Transverse colon (tissue), 4 donors: ENCODE results near the gene AVEN. TPM values are rescaled to one million over a fixed set of nuclear protein-coding genes. Genes with fewer than 3 reads are reported as not detected.

ENCODE experiments used
- DNase-seq: peaks from one replicate; pipeline ENCODE4 v3.0.0-alpha.2; 2019
- H3K27ac ChIP-seq, 4 donors: fragments of 200-600 bp; sonication (generic); 2 replicates each; pipeline ENCODE4 v1.5.1; 2016 to 2018; ENCODE audit warnings: inconsistent platforms in 4 of 4
- H3K27me3 ChIP-seq: fragments of 200-600 bp; sonication (generic); 2 replicates; pipeline ENCODE4 v1.5.1; 2017; ENCODE audit warnings: inconsistent platforms
- H3K36me3 ChIP-seq, 4 donors: fragments of 200-600 bp; sonication (generic); 2 replicates each; pipeline ENCODE4 v1.5.1; 2017 to 2019; ENCODE audit warnings: inconsistent platforms in 4 of 4
- H3K4me1 ChIP-seq, 4 donors: fragments of 200-600 bp; sonication (generic); 2 replicates each; pipeline ENCODE4 v1.5.1; 2017 to 2020; ENCODE audit warnings: inconsistent platforms in 4 of 4
- H3K4me3 ChIP-seq, 4 donors: fragments of 200-600 bp; sonication (generic); 1 replicate in 1 of 4; 2 replicates in 3 of 4; pipeline versions ENCODE4 v1.5.1 to v1.6.1; 2017 to 2019; ENCODE audit warnings: inconsistent platforms in 4 of 4
- H3K9me3 ChIP-seq, 2 donors: fragments of 200-600 bp; sonication (generic); 2 replicates each; pipeline ENCODE4 v1.5.1; 2017 to 2019; ENCODE audit warnings: inconsistent platforms in 2 of 2
- CTCF ChIP-seq, 5 experiments: fragments of 200-600 bp in 3 of 5; fragments of 450-650 bp in 2 of 5; sonication (generic) in 3 of 5; IDR thresholded peaks; 1 replicate in 2 of 5; 2 replicates in 3 of 5; pipeline ENCODE4 v1.5.1; 2016 to 2017; ENCODE audit warnings: antibody characterized with exemption in 5 of 5, inconsistent platforms in 3 of 5, mild to moderate bottlenecking in 2 of 5, moderate library complexity in 1 of 5
- EP300 ChIP-seq: sonication (generic); formaldehyde crosslinking; IDR thresholded peaks from one replicate; pipeline ENCODE4 v1.6.1; 2017; ENCODE audit warnings: antibody characterized with exemption, low read depth
- POLR2A ChIP-seq: fragments of 450-650 bp; IDR thresholded peaks from one replicate; pipeline ENCODE4 v1.6.1; 2016; ENCODE audit warnings: antibody characterized with exemption, mild to moderate bottlenecking, moderate library complexity
- POLR2AphosphoS5 ChIP-seq, 3 donors: sonication (generic); formaldehyde crosslinking; IDR thresholded peaks; one replicate each; pipeline ENCODE4 v1.6.1; 2016; ENCODE audit warnings: antibody characterized with exemption in 3 of 3
- WGBS, 2 donors: methylation state at CpG; one replicate each; pipeline ENCODE4 v1.1.5; 2018; ENCODE audit warnings: low coverage in 1 of 2; 5-methylcytosine and 5-hydroxymethylcytosine counted together
- in situ Hi-C, 4 donors: fragments of 200-750 bp; cut with MboI; loops; one replicate each; pipeline versions ENCODE4 v1.15.0 to v1.15.1; 2017; ENCODE audit warnings: low sequenced_read_pairs in 3 of 4, low pct_ligation_motif_present in 1 of 4, low pct_unique_long_range_greater_than_20kb in 1 of 4
- intact Hi-C: fragments of 100-400 bp; cut with DNase I; formaldehyde crosslinking; loops from one replicate; pipeline ENCODE4 v1.15.1; 2023; ENCODE audit warnings: low total_unique reads
- total RNA-seq, 4 donors: library from RNA; depleted of rRNA; stranded (reverse); fragments of >200 nt; gene quantifications; one replicate each; pipeline ENCODE4 v1.1.0, GENCODE V29; 2016

AVEN gene
- total RNA-seq, 4 donors from 2014 or later = 4.9 to 21.3 (median 7.6) TPM

GRCh38 chr15:33941279-33942063, 97.5 kb downstream of the AVEN start:
- no peak overlapping the region for H3K27ac ChIP-seq
- intact Hi-C loops = no loop called here
- no peak for DNase-seq
- H3K27me3 ChIP-seq = no peaks in the 10 kb centered on the region
- TF ChIP-seq CTCF (IDR thresholded peaks at IDR 0.05) (no peak), EP300 (no peak), POLR2AphosphoS5 (IDR thresholded peaks at IDR 0.05) (no peak), POLR2A (no peak)
- in situ Hi-C loops = no loop called here
- WGBS, 2 donors = 50 to 58% methylated on average over 4 of the region's 4 CpGs
- H3K4me3 ChIP-seq = no peak overlapping the region
- H3K4me1 ChIP-seq = no peaks in the 10 kb centered on the region
- H3K36me3 ChIP-seq = no peaks in the 10 kb centered on the region
- no peaks in the 10 kb centered on the region for H3K9me3 ChIP-seq

DNA sequence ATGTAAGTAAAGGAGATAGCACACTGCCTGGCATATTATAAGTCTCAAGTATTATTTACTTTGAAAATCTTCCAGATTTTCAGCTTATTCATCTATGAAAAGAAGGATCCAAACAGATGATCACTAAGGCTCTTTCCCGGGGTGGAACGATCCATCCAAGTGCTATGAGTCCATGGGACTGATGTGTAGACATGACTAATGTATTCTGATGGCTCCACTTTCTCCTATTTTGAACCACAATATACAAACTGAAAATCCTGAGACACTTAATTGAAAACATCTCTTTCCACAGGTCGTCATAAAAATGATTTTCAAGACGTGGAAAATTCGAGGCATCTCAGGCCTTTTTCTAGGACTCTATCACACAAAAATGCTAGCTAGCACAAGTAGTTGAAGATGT, 104.1 kb downstream of the AVEN start:
- WGBS, 2 donors = 82 to 89% methylated on average over 3 to 5 of the region's 5 CpGs
- no peak for DNase-seq
- no peaks in the 10 kb centered on the region for H3K9me3 ChIP-seq
- TF ChIP-seq CTCF (IDR thresholded peaks at IDR 0.05) (no peak), POLR2AphosphoS5 (IDR thresholded peaks at IDR 0.05) (no peak), EP300 (no peak), POLR2A (no peak)
- H3K27ac ChIP-seq = no peak overlapping the region
- H3K4me1 ChIP-seq = no peaks in the 10 kb centered on the region
- no peaks in the 10 kb centered on the region for H3K27me3 ChIP-seq
- no peak overlapping the region for H3K4me3 ChIP-seq
- H3K36me3 ChIP-seq = no peaks in the 10 kb centered on the region
- intact Hi-C loops (no loop called here), in situ Hi-C loops (no loop called here)

DNA sequence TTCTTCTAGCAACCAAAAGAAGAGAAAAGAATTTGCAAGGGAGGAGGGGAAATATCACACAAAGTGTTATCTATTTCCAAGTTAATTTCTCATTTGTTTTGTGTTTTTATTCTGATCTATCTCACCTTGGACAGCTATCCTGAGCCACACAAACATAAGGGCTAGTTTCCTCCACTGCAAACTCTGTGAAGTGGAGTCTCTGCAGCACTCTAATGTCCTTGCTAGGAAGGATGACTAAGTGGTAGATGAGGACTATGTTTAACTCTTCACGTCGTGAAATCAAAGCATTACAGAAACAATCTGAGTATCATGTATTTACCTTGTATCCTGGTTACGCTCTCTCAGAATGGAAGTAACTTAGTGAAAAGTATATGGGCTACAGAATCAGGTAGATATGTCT, 104.6 kb downstream of the AVEN start:
- intact Hi-C loops = no loop called here
- Histone ChIP-seq H3K36me3 (no peaks in the 10 kb centered on the region), H3K27me3 (no peaks in the 10 kb centered on the region), H3K27ac (no peak overlapping the region), H3K4me3 (no peak overlapping the region), H3K9me3 (no peaks in the 10 kb centered on the region), H3K4me1 (no peaks in the 10 kb centered on the region)
- 81 to 100% methylated on average over 1 to 3 of the region's 3 CpGs for WGBS, 2 donors
- in situ Hi-C loops = no loop called here
- TF ChIP-seq POLR2AphosphoS5 (IDR thresholded peaks at IDR 0.05) (no peak), POLR2A (no peak), CTCF (IDR thresholded peaks at IDR 0.05) (no peak), EP300 (no peak)
- no peak for DNase-seq

DNA sequence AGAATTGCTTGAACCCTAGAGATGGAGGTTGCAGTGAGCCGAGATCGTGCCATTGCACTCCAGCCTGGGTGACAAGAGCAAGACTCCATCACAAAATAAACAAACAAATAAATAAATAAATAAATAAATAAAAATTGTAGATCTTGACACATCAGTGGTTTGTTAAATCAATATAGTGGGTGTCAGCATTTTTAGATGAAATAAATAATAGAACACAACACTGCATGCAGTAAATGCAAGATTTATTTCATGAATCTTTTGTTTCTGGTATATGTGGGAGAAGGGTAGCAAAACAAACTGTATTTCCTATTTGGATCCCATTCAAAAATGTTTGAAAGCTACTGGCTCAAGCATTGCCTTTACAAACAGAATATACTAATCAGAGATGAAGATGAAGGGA, 106.3 kb downstream of the AVEN start:
- Histone ChIP-seq H3K27ac (no peak overlapping the region), H3K4me3 (no peak overlapping the region), H3K36me3 (no peaks in the 10 kb centered on the region), H3K9me3 (no peaks in the 10 kb centered on the region), H3K27me3 (no peaks in the 10 kb centered on the region), H3K4me1 (no peaks in the 10 kb centered on the region)
- intact Hi-C loops (no loop called here), in situ Hi-C loops (no loop called here)
- no peak for TF ChIP-seq POLR2A
- TF ChIP-seq EP300 = no peak
- no peak for TF ChIP-seq POLR2AphosphoS5 (IDR thresholded peaks at IDR 0.05)
- TF ChIP-seq CTCF (IDR thresholded peaks at IDR 0.05) = no peak
- no peak for DNase-seq
- 96 to 100% methylated on average over 2 of the region's 2 CpGs for WGBS, 2 donors
